GM19043 (cell line): ENCODE results near the gene PMF1.

Experiments
- ATAC-seq: cut with Tn5 transposase; IDR thresholded peaks from one replicate; pipeline ENCODE4 v1.9.1; 2021; ENCODE audit warnings: low read depth; ENCODE audit not compliant: unreplicated experiment

PMF1 gene

GRCh38 chr1:156262461-156263287 lies 49.9 kb downstream of the PMF1 start:
- no peak for ATAC-seq

- ATAC-seq: no peak
Observed at GRCh38 chr1:156263288-156263655, 50.5 kb downstream of the PMF1 start.

- ATAC-seq: no peak
Observed at GRCh38 chr1:156266051-156266450, 53.2 kb downstream of the PMF1 start.

- no peak for ATAC-seq
Observed at GRCh38 chr1:156268336-156268735, 55.5 kb downstream of the PMF1 start.

GRCh38 chr1:156270314-156270713 lies 57.5 kb downstream of the PMF1 start:
- no peak for ATAC-seq

- ATAC-seq: no peak
Observed at GRCh38 chr1:156276532-156276931, 63.7 kb downstream of the PMF1 start.

GRCh38 chr1:156276966-156277381 lies 64.2 kb downstream of the PMF1 start:
- no peak for ATAC-seq

- ATAC-seq: no peak
Observed at GRCh38 chr1:156279837-156280236, 67.0 kb downstream of the PMF1 start.

- no peak for ATAC-seq
Observed at GRCh38 chr1:156281281-156281680, 68.5 kb downstream of the PMF1 start.

- ATAC-seq: no peak
Observed at GRCh38 chr1:156281693-156282478, 69.1 kb downstream of the PMF1 start.

GRCh38 chr1:156282479-156283222 lies 69.8 kb downstream of the PMF1 start, which contains the start of gene SMG5:
Gene SMG5 (minus strand): TSS chr1:156282825. CDS start chr1:156282680, 145 bp downstream.
- peak; percentile 81 for ATAC-seq

GRCh38 chr1:156283521-156283920 lies 70.7 kb downstream of the PMF1 start:
- ATAC-seq: no peak

GRCh38 chr1:156284112-156284511 lies 71.3 kb downstream of the PMF1 start, which contains the start of gene TMEM79:
Gene TMEM79 (plus strand): TSS chr1:156284325. CDS start chr1:156285227, 902 bp downstream.
- ATAC-seq: no peak

- no peak for ATAC-seq
Observed at GRCh38 chr1:156284757-156285156, 72.0 kb downstream of the PMF1 start.

GRCh38 chr1:156285437-156285836 lies 72.6 kb downstream of the PMF1 start:
- no peak for ATAC-seq

- ATAC-seq: no peak
Observed at GRCh38 chr1:156286061-156286460, 73.3 kb downstream of the PMF1 start.
